ENCODE measurements around the gene B4GALNT4.
A peak's percentile ranks its signal among the peaks of the same experiment; 100 is the strongest.
"Not testable (repeated sequence)": the region's sequence is repeated elsewhere in the genome, so short reads cannot be mapped to it uniquely, and the experiment has no call there.

Gene B4GALNT4

DNA sequence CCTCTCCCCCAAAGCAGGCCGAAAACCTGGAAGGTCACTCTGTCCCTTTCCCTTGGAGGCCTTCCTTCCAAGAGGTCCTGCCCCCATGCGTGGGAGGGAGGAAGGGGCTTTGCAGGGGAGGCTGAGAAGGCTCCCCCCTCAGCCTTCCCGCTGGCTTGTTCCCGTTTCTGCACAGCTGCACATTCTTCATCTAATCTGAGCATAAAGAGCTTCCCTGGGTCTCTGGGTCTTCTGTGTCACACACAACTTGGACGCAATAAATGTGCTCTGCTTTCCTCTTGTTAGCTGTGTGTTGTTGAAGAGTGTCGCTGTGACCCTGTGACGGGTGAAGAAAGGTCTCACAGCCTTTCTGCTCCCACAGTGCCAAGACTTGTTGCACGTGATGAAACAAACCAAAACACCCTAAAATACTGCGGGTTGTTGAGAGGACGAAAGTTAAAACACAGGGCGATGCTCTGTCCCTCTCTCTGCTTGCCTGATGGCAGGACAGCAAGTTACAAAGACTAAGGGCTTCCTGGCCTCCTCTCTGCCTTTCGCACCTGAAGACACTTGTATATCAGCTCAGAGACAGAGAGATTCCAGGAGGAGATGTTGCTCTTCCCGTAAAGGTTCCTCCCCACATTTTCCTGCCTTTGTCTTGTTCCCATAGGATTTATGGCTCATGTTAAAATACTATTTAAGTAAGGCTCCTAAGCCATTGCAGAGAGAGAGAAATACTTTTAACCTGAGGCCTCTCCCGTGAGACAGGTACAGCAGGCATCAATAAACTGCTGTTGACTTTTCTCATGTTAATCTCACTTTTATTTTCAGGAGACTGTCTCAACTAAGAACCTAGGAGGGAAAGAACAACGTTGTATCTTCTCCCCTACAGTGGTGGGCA is 33.3 kb upstream of the B4GALNT4 start:
- DNase-seq (ENCODE audit: low spot score): no peak

DNA sequence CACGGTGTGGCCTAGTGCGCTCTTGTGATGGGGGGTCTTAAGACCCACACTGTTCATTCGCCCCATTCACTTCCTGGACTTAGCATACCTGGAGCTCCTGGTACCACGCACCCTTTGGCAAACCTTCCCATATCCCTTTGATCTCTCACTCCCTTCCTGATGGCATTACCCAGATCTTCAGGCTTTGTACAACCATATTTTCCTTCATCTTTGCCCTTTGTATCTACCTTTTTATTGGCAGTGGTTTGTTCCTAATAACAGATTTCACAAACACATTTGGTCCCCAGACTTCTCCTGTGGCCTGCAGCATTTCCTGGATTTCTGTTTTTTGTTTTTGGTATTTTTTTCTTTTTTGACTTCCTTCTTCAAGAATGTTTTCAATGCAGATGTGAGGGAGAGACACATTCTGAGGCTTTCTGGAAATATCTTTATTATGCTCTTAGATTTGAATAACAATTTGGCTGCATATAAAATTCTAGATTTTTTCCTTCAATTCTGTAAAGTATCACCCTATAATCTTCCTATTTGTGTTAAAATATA is 32.6 kb upstream of the B4GALNT4 start:
- no peak for DNase-seq (ENCODE audit: low spot score)

DNA sequence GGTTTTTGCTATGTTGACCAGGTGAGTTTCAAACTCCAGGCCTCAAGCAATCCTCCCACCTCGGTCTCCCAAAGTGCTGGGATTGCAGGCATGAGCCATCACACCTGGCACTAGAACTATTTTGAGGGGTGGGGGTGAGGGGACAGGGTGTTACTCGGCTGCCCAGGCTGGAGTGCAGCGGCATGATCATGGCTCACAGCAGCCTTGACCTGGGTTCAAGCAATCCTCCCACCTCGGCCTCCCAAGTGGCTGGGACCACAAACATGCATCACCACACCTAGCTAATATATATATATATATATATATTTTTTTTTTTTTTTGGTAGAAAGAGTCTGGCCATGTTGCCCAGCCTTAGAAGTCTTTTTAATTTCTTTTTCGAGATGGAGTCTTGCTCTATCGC is 31.6 kb upstream of the B4GALNT4 start:
- no peak for DNase-seq (ENCODE audit: low spot score)

DNA sequence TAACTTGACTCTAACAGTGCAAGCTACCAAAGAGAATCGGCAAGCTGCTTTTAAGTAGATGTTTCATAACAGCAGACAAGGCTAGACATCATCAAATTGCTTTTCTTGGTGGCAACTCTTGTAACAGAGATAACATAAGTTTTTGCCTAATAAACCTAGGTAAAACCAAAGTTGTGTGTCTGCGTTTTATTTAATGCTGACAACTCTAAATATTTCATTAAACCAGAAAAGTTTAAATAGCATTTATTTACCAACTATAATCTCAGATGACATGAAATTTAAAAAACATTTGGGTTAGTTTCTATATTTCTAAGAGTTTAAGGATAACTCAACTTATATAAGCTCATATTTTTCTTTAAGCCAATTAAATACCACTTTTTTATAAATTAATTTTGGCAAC is 29.3 kb upstream of the B4GALNT4 start:
- DNase-seq (ENCODE audit: low spot score): no peak

DNA sequence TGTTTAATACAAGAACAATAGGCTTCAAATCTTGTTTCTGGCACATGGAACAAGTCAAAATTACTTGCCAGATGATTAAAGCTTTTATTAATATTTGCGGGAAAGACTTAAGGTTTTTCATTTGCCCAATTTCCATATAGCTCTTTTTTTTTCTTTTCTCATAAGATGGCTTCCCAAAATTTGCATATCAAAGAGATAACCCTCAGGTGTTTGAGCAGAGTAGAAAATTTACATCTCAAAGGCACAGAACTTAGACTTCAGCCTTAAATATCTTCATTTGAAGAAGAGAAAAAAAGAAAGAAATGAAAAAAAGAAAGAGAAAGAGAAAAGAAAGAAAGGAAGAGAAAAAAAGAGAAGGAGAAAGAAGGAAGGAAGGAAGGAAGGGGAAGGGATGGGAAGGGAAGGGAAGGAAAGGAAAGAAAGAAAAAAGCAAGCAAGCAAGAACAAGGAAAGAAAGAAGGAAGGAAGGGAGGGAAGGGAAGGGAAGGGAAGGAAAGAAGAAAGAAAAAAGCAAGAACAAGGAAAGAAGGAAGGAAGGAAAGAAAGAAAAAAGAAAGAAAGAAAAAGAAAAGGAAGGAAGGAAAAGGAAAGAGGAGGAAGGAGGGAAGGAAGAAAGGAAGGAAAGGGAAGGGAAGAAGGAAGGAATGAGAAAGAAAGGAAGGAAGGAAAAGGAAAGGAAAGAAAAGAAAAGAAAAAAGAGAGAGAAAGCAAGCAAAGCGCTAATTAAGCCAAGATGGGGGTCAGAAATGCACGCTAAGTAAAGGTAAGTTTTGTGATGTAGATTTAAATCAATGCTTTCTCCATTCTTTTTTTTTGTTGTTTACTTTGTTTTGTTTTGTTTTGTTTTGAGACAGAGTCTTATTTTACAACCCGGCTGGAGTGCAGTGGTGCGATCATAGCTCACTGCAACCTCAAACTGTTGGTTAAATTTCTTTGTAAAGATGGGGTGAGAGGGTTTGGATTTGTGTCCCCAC is 28.5 kb upstream of the B4GALNT4 start:
- no peak for DNase-seq (ENCODE audit: low spot score)

DNA sequence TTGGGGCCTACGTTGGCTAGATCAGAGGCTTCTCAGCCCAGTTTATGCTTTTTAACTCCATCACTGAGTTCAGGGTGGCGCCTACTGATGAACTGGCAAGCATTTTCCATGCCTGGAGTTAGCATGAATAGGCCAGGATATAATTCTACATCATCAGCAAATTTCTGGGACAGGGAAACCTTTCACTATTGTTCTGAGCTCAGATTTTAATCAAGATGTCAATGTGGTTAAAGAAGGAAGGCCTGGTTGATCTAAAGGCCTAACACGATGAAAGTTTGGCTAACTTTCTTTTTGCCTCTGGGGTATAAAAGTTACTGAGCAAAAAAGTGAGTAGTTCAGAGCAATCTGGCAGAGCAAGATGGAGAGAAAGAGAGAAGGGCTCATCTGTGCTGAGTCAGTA is 27.0 kb upstream of the B4GALNT4 start:
- DNase-seq (ENCODE audit: low spot score): no peak

DNA sequence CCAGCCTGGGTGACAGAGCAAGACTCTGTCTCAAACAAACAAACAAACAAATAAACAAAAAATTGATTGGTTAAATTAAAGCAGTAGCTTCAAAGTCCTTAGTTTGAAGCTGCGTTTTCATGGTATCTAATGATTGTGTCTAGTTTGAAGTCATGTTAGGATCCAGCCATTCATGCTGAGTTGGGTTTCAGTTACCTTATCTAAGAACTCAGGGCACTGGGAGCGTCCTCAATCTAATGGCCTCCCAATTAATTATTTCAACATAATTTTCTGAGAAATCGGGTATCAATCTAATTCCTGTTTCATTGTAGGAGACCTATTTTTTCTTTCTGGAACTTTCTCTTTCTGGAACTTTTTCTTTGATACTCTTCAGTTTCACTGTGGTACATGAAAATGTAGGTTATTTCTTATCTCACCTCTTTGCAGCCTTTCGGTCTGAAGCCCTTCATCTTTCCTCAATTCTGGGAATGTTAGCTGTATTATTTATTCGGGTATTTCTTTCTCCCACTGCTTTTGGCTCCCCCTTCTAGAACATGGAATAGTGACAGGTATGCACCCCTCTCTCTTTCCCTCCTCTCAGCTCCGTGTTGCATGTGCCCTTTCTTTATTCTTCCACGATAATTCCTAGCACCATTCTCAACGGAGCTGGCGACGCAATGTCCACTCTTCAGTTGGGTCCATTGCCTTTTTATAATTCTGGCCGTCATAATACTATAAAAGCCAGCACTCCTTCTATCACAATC is 24.3 kb upstream of the B4GALNT4 start:
- no peak for DNase-seq (ENCODE audit: low spot score)

DNA sequence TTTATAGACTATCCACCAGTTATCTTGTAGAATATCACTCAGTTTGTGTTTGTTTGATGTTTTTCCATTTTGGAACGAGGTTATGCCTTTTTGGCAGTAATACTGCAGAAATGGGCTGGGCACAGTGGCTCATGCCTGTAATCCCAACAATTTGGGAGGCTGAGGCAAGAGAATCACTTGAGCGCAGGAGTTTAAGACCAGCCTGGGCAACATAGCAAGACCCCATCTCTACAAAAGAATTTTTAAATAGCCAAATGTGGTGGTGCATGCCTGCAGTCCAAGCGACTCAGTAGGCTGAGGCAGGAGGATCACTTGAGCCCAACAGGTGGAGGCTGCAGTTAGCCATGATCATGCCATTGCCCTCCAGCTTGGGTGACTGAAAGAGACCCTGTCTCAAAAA is 22.8 kb upstream of the B4GALNT4 start:
- no peak for DNase-seq (ENCODE audit: low spot score)

DNA sequence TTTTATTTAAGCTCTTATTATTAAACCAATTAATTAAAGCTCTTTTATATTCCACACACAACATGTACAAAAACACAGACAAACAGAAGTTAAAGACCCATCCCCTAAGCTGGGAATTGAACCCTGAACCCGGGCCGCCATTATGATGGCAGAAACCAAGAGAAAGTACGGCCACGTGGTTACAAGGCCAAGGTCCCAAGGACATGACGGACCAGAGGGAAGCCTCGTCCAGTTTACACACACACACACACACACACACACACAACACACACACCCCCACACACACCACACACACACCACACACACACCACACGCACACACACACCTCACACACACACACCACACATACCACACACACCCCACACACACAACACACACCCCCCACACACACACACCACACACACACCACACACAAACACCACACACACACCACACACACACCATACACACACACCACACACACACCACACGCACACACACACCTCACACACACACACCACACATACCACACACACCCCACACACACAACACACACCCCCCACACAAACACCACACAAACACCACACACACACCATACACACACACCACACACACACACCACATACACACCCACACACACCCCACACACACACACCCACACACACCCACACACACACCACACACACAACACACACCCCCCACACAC is 19.9 kb upstream of the B4GALNT4 start:
- not testable (repeated sequence) for DNase-seq (ENCODE audit: low spot score)

DNA sequence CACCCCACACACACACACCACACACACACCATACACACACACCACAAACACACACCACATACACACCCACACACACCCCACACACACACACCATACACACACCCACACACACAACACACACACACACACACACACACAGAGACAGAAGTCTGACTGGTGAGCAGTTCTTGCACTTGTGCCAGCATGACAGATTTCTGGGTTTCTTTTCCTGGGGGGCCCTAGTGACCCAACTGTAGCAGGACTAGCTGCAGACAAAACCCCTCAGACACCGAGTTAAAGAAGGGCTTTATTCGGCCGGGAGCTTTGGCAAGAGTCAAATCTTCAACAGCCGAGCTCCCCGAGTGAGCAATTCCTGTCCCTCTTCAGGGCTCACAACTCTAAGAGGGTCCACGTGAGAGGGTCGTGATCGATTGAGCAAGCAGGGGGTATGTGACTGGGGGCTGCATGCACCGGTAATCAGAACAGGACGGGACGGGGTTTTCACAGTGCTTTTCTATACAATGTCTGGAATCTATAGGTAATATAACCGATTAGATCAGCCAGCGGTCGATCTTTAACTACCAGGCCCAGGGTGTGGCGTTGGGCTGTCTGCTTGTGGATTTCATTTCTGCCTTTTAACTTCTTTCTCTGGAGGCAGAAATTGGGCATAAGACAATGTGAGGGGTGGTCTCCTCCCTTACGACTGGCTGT is 19.1 kb upstream of the B4GALNT4 start:
- DNase-seq (ENCODE audit: low spot score): not testable (repeated sequence)

DNA sequence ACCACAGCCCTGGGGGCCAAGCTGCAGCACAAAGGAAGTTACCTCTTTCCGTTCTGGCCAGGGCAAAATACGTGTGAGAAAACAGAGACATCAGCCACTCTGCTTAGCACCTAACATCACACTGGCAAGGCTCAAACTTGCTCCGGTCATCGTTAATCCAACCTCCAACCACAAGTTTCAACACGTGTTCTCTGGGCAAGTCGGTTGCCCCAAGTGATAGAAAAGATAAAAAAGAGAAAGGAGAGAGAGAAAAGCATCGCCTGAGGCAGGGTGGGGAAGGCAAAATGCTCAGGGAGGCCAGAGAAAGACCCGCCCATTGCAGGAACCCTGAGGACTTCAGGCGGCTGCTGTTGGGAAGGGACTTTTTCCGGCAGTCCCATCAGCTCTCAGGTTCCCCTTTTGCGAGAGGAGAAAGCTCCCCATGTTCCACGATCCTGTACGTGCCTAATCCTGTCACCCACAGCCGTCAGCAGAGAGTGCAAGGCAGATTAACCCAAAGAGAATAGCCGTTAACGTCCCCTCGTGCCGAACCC is 18.5 kb upstream of the B4GALNT4 start:
- DNase-seq (ENCODE audit: low spot score): no peak

DNA sequence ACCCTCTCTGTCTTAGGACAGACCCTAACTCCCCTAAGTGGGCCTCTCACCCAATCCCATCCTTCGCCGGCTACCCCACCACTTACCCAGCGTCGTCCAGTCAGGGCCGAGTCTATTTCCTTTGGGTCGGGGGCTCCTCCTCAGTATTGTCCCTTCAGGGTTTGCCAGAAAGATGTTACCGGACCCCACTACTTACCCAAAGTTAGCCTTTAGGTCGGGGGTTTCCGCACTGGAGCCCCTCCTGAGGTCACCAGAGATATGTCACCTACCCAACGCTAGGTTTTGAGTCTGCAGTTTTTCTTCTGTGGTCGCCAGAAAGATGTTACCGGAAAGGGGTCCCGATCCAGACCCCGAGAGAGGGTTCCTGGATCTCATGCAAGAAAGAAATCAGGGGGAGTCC is 17.9 kb upstream of the B4GALNT4 start:
- no peak for DNase-seq (ENCODE audit: low spot score)

DNA sequence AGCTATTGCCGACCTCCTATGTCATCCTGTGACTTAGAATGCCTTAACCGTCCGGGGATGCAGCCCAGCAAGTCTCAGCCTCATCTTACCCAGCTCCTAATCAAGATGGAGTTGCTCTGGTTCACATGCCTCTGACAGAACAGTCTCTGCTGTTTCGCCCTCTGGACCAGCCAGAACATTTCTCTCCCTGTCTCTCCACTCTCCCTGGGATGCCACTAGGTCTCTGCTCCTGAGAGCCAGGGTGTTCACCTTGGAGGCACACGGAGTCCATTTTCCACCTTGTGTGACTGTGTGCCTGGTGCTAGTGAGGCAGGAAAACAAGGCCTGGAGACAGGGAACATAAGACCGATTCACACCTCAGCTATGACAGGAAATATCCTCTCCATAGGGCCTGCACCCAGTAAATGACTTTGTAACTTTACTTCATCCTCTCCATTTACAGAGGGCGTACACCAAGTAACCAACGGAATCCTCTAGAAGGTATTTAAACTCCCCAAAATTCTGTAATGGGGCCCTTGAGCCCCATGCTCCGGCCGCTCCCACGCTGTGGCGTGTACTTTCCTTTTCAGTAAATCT is 16.8 kb upstream of the B4GALNT4 start:
- no peak for DNase-seq (ENCODE audit: low spot score)

DNA sequence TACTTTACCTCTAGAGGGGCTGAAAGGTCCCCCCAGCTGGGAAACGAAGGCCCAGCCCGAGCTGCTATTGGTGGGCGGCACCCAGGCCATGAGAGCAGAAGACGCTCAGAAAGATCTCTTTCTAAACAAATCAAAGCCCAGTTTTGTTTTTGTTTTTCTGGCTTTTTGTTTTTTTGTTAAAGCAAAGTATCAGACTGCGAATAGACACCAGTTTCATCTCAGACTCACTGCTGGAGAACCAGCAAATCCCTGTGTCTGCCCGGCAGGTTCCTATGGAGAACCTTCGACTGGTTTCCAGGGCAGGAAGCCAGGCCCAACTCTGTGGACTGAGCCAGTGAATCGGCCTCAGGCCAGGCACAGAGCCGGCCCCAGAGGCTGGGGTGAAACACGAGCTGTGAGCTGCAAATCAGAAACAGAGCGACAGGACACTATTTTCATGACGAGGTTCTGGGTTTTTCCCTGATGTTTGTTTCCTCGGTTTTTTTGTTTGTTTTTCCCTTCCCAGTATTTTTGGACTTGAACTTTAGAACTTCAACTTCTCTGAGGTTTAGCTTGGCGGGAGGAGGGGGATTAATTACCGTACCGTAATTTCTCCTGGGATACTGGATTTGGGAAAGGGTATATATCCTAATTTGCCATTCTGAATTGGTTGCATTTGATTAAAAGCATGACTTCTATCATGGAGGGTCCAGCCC is 16.0 kb upstream of the B4GALNT4 start:
- DNase-seq (ENCODE audit: low spot score): no peak

DNA sequence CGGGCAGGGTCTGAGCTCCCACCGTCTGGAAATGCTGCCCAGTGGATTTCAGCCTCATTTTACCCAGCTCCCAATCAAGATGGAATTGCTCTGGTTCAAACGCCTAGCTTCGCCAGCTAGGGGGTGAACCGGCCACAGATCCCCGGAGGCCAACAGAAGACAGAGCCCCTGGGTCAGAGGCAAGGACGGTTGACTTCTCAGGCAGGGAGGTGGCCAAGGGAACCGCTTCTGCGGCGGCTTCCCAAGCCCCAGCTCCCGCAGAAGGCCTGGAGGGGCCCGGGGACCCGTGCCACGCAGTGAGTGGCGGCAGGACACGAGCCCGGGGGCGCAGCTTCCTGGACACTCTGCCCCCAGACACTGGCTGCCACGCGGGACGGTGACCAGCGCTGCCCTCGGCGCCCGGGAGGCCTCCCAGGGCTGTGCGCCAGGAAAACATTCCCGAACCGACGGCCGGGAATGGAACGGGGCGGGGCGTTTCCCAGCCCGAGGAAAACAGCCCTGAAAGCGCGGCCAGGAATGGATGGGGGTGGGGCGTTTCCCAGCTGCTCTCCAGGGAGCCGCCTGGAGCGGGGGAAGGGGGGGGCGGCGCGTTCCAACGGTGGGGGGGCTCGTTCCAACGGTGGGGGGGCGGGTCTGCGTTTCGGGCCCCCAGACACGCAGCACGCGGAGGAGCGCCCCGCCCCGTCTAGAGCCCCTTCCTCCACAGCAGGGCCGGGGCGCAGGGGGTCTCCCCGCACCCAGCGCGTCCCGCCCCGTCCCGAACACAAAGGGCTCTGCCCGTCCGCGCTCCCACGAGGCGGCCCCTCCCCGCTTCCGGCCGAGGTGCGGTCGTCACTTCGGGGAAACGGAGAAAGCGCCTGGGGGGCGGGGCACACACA is 13.5 kb upstream of the B4GALNT4 start:
- peak; percentile 73 for DNase-seq (ENCODE audit: low spot score)

DNA sequence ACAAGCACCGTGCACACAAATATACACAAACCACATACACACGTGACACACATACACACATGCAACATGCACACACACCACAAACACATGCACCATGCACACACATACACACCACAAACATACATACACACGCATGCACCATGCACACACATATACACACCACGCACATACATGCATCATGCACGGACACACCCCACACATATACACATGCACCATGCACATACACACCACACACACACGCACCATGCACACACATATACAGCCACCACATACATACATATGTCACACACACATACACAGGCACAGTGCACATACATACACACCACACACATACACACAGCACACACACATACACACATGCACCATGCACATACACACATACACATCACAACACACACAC is 12.7 kb upstream of the B4GALNT4 start:
- DNase-seq (ENCODE audit: low spot score): no peak

DNA sequence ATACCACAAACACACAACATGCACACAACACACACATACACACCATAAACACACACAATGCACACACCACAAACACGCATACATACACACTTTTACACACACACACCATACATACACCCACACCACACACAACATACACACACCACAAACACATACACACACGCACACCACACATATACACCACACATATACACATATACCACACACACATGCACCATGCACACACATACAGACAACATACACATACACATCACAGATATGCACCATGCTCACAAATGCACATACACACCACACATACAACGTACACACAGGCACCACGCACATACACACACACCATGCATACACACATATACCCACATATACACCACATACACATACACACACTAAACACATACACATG is 11.7 kb upstream of the B4GALNT4 start:
- no peak for DNase-seq (ENCODE audit: low spot score)

All from SK-N-DZ (cell line).